ENCODE data around the gene PDE5A.
"Not testable (repeated sequence)": the region's sequence is repeated elsewhere in the genome, so short reads cannot be mapped to it uniquely, and the experiment has no call there.

Gene PDE5A

DNA sequence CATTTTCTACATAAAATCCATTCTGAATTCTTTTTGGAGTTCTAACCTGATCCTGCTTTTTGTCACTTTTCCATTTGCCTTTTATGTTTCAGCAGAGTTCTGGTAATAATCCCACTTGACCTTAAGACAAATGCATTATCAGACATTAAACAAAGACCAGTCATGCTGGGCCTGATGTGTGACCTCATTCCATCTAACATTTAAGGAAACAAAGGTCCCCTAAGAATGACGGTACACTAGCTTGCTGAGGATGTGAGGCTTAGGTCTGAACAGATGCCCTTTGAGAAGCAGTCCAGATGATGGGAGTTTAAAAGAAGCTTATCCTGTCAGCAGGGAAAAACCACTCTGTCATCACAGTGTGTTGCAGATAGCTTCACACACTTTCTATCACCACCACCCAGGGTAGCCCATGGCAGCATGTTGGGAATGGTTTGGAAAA lies 38.1 kb upstream of the PDE5A start:
- TF ChIP-seq, protein P1, sequence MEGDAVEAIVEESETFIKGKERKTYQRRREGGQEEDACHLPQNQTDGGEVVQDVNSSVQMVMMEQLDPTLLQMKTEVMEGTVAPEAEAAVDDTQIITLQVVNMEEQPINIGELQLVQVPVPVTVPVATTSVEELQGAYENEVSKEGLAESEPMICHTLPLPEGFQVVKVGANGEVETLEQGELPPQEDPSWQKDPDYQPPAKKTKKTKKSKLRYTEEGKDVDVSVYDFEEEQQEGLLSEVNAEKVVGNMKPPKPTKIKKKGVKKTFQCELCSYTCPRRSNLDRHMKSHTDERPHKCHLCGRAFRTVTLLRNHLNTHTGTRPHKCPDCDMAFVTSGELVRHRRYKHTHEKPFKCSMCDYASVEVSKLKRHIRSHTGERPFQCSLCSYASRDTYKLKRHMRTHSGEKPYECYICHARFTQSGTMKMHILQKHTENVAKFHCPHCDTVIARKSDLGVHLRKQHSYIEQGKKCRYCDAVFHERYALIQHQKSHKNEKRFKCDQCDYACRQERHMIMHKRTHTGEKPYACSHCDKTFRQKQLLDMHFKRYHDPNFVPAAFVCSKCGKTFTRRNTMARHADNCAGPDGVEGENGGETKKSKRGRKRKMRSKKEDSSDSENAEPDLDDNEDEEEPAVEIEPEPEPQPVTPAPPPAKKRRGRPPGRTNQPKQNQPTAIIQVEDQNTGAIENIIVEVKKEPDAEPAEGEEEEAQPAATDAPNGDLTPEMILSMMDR (IDR thresholded peaks at IDR 0.05; ENCODE audit: low read length, missing control alignments), result no peak
- no peak for DNase-seq (ENCODE audit: low read depth)
- H3K4me3 ChIP-seq (replicated peaks; ENCODE audit: low read depth, low read length), result no peak overlapping the region

DNA sequence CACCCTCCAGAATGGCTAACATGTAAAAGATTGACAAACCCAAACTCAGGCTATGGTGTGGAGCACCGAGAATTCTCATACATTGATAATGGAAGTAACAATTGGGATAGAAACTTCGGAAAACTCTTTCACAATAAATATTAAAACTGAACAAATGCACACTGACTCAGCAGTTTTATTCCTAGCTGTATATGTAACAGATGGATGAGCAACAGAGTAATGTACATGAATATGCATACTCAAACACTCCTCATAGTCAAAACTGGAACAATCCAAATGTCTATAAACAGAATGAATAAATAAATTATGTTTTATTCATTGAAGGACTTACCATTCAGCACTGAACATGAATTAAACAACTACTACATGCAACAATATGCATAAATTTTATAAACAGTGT lies 37.1 kb upstream of the PDE5A start:
- no peak for DNase-seq (ENCODE audit: low read depth)
- no peak overlapping the region for H3K4me3 ChIP-seq (replicated peaks; ENCODE audit: low read depth, low read length)
- TF ChIP-seq, protein P1 (IDR thresholded peaks at IDR 0.05; ENCODE audit: low read length, missing control alignments), result no peak

DNA sequence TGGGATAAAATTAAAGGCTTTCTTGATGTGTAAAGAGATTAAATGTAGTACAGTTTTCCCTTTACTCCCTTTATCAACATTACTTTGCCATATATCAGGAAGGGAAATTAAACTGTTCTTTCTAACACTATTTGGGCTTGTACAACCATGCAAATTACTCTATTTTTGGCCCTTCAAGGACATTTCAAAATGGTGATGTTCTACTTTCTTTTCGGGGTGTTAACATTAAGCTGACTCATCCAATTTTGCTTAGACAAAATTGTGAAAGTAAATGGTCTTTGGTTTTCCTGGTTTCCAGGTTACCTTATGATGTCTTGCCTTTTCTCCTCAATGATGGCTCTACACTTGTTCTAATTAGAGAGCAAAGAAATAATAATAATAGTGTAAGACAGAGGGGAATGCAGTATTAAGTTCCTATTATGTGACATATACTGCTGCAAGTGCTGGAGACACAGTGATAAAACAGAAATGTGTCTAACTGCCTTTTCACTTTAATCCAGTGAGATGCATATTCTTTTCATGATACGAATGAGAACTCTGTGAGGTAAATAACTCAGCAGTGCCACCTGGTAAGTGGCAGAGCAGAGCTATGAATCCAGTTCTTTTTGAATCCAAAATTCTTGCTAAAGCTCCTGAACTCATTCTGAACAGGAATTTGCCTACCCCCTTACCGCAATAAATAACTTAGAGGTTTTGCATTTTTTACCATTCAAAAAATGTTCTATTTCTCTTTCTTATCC lies 35.7 kb upstream of the PDE5A start:
- no peak for DNase-seq (ENCODE audit: low read depth)
- TF ChIP-seq, protein P1 (IDR thresholded peaks at IDR 0.05; ENCODE audit: low read length, missing control alignments), result no peak
- H3K4me3 ChIP-seq (replicated peaks; ENCODE audit: low read depth, low read length), result no peak overlapping the region

DNA sequence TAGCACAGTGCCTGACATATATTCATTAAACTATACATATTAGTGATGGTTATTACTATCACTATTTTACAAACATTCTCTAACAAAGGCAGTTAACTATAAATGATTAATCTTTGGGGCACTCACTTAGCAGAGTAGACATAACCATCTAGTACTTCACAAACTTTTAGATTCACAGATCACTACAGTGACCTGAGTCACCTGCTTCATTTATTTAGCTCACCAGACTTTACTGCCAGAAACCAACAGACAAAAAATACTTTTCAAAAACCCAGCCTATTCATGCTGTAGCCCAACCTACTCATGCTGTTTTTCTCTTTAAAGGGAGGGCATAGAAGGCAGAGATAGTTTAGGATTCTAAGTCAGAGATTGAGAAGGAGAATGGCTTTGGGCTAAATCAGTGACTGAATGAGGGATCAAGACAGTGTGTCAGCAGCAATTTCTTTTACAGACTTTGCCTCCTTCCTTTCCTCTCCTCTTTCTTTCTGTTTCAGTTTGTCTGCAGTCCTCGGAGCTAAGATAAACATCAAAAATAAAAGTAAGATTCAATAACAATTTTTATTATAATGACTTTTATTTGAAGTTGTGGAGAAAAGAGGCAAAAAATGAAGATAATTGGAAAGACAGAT lies 34.7 kb upstream of the PDE5A start:
- TF ChIP-seq, protein P1 (IDR thresholded peaks at IDR 0.05; ENCODE audit: low read length, missing control alignments), result no peak
- no peak overlapping the region for H3K4me3 ChIP-seq (replicated peaks; ENCODE audit: low read depth, low read length)
- no peak for DNase-seq (ENCODE audit: low read depth)

DNA sequence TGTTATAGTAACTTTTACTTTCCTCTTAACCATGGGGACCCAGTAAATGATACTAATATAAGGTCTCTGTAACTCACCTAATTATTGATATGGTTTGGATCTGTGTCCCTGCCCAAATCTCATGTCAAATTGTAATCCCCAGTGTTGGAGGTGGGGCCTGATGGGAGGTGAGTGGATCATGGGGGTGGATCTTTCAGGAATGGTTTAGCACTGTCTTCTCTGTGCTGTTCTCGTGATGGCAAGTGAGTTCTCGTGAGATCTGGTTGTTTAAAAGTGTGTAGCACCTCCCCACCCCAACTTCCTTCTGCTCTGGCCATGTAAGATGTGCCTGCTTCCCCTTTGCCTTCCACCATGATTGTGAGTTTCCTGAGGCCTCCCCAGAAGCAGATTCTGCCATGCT lies 34.0 kb upstream of the PDE5A start:
- DNase-seq (ENCODE audit: low read depth), result not testable (repeated sequence)

DNA sequence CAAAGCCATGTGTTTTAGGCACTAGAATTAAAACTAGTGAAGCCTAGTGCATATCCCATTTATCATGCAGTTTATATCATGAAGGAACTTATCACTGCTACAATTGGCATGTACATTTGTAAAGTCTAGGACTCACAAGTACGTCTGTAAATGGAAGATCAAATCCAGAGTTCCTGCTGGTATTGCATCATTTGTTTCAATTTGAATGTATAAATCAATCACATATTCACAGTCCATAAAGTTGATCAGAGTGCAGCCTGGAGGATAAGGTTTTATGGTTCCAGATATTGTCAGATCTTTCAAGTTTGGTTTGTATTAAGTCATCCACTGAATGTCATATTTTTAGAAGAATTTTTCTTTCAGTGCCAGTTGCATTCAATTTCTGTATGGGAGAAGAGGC lies 32.6 kb upstream of the PDE5A start:
- DNase-seq (ENCODE audit: low read depth), result no peak
- H3K4me3 ChIP-seq (replicated peaks; ENCODE audit: low read depth, low read length), result no peak overlapping the region

More for the DNA sequence above, 34.0 kb upstream of the PDE5A start:
- H3K4me3 ChIP-seq (replicated peaks; ENCODE audit: low read depth, low read length), result not testable (repeated sequence)

DNA sequence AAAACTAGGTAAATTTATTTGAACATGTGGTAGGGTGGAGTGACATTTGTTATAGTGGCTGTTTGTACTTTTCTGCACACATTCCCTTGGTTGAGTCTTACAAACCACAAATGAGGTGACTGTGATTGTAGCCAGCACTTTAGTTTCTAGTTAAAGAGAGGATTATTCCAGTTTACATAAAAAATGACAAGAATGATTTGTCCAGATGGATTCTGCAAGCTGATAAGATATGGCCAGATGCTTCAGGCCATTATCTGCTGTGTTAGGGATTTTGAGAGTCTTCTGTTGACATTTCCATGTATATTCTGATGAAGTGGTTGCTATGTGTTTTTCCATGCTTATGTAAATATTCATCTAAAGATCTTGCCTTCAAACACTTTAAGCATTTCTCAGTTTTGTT lies 31.0 kb upstream of the PDE5A start:
- TF ChIP-seq, protein P1 (IDR thresholded peaks at IDR 0.05; ENCODE audit: low read length, missing control alignments), result no peak
- H3K4me3 ChIP-seq (replicated peaks; ENCODE audit: low read depth, low read length), result no peak overlapping the region
- peak; percentile 22 for DNase-seq (ENCODE audit: low read depth)

More for the DNA sequence above, 32.6 kb upstream of the PDE5A start:
- TF ChIP-seq, protein P1 (IDR thresholded peaks at IDR 0.05; ENCODE audit: low read length, missing control alignments), result no peak
